Neural cell (in vitro differentiated cells): ENCODE data around the gene CDH4.

Experiments
- CTCF ChIP-seq: fragments of 450-650 bp; IDR thresholded peaks from 2 replicates; pipeline ENCODE4 v1.5.1; 2014; ENCODE audit warnings: antibody characterized with exemption, mild to moderate bottlenecking, moderate library complexity; ENCODE audit not compliant: poor library complexity, severe bottlenecking
- TAF1 ChIP-seq: IDR thresholded peaks from 2 replicates; pipeline ENCODE4 v1.6.1; 2012; ENCODE audit warnings: low read depth

GRCh38 chr20:61385731-61386130, 133.7 kb downstream of the CDH4 start:
- no peak for TF ChIP-seq CTCF
- no peak for TF ChIP-seq TAF1
